Tibial nerve (tissue), 4 donors: ENCODE data around the gene ZC3H10. TPM values are rescaled to one million over a fixed set of nuclear protein-coding genes. Genes with fewer than 3 reads are reported as not detected.

Experiments used
- DNase-seq, 2 donors: peaks; one replicate each; pipeline ENCODE4 v3.0.0-alpha.2; 2019; ENCODE audit warnings: low spot score in 2 of 2
- H3K27ac ChIP-seq, 4 donors: fragments of 200-600 bp; sonication (generic) in 3 of 4; one replicate each; pipeline ENCODE4 v1.5.1; 2017 to 2019; ENCODE audit warnings: mild to moderate bottlenecking in 1 of 4
- H3K27me3 ChIP-seq, 2 donors: fragments of 200-600 bp; sonication (generic) in 1 of 2; one replicate each; pipeline versions ENCODE4 v1.5.1 to v1.6.0; 2017 to 2019
- H3K36me3 ChIP-seq, 3 donors: fragments of 200-600 bp; sonication (generic); one replicate each; pipeline ENCODE4 v1.5.1; 2018 to 2019
- H3K4me1 ChIP-seq, 4 donors: fragments of 200-600 bp; sonication (generic) in 3 of 4; one replicate each; pipeline ENCODE4 v1.5.1; 2017 to 2019
- H3K4me3 ChIP-seq, 4 donors: fragments of 200-600 bp; sonication (generic) in 3 of 4; one replicate each; pipeline ENCODE4 v1.5.1; 2017 to 2019; ENCODE audit warnings: mild to moderate bottlenecking in 1 of 4, moderate library complexity in 1 of 4
- H3K9me3 ChIP-seq, 4 donors: fragments of 200-600 bp; sonication (generic) in 3 of 4; one replicate each; pipeline ENCODE4 v1.5.1; 2017 to 2019
- EP300 ChIP-seq, 2 donors: sonication (generic); formaldehyde crosslinking; IDR thresholded peaks; one replicate each; pipeline ENCODE4 v1.6.1; 2017; ENCODE audit warnings: antibody characterized with exemption in 2 of 2, mild to moderate bottlenecking in 1 of 2
- POLR2A ChIP-seq, 2 donors: fragments of 450-650 bp; IDR thresholded peaks; one replicate each; pipeline ENCODE4 v1.6.1; 2017; ENCODE audit warnings: antibody characterized with exemption in 2 of 2, mild to moderate bottlenecking in 2 of 2, moderate library complexity in 2 of 2
- WGBS, 2 donors: methylation state at CpG; one replicate each; pipeline ENCODE4 v1.1.5; 2018; 5-methylcytosine and 5-hydroxymethylcytosine counted together
- total RNA-seq, 4 donors: library from RNA; depleted of rRNA; stranded (reverse); fragments of >200 nt; gene quantifications; one replicate each; pipeline ENCODE4 v1.1.0, GENCODE V29; 2016
- TF ChIP-seq, protein P1 (sequence below), 5 experiments: fragments of 200-600 bp in 3 of 5; fragments of 450-650 bp in 2 of 5; sonication (generic) in 3 of 5; IDR thresholded peaks; one replicate each; pipeline ENCODE4 v1.5.1; 2016 to 2019; ENCODE audit warnings: antibody characterized with exemption in 5 of 5, mild to moderate bottlenecking in 3 of 5, moderate library complexity in 2 of 5

ZC3H10 gene
- total RNA-seq, 4 donors from 2014 or later, result 2.9 to 5.1 (median 4.8) TPM

DNA sequence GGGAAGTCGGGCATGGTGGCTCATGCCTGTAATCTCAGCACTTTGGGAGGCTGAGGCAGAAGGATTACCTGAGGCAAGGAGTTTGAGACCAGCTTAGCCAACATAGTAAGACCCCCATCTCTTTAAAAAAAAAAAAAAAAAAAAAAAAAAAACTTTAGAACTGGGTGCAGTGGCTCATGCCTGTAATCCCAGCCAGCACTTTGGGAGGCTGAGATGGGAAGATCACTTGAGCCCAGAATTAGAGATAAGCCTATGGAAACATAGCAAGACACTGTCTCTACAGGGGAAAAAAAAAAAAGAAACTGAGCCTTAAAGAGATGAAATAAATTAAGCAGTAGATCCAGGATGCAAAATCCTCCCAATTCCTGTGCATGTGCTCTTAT is 15.4 kb upstream of the ZC3H10 start:
- 65 to 71% methylated on average over 1 of the region's 1 CpG for WGBS, 2 donors
- no peaks in the 10 kb centered on the region for H3K9me3 ChIP-seq
- H3K36me3 ChIP-seq, result peaks cover 0 to 50% (median 2%) of the 10 kb centered on the region in 3 donors
- no peaks in the 10 kb centered on the region for H3K27me3 ChIP-seq
- H3K27ac ChIP-seq, result no peak overlapping the region
- no peak overlapping the region for H3K4me3 ChIP-seq
- no peak for DNase-seq
- TF ChIP-seq EP300 (IDR thresholded peaks at IDR 0.05), result no peak
- peaks cover 0 to 34% (median 19%) of the 10 kb centered on the region in 4 donors for H3K4me1 ChIP-seq

DNA sequence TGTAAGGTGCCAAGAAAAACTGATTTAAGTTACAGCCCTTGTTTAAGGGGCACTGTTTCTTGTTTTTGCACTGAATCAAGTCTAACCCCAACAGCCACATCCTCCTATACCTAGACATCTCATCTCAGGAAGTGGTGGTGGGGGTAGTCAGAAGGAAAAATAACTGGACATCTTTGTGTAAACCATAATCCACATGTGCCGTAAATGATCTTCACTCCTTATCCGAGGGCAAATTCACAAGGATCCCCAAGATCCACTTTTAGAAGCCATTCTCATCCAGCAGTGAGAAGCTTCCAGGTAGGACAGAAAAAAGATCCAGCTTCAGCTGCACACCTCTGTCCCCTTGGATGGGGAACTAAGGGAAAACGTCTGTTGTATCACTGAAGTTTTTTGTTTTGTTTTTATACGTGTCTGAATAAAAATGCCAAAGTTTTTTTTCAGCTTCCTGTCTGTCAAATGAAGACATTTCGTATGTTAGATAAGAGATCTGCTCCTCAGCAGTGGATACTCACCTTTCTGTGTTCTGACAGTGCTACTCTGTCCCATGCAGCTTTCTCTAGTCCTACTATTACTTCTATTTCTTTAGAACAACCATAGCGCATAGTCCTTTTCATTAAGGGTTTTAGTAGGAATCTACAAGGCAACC is 14.9 kb upstream of the ZC3H10 start:
- peaks cover 0 to 51% (median 7%) of the 10 kb centered on the region in 3 donors for H3K36me3 ChIP-seq
- TF ChIP-seq, protein P1, sequence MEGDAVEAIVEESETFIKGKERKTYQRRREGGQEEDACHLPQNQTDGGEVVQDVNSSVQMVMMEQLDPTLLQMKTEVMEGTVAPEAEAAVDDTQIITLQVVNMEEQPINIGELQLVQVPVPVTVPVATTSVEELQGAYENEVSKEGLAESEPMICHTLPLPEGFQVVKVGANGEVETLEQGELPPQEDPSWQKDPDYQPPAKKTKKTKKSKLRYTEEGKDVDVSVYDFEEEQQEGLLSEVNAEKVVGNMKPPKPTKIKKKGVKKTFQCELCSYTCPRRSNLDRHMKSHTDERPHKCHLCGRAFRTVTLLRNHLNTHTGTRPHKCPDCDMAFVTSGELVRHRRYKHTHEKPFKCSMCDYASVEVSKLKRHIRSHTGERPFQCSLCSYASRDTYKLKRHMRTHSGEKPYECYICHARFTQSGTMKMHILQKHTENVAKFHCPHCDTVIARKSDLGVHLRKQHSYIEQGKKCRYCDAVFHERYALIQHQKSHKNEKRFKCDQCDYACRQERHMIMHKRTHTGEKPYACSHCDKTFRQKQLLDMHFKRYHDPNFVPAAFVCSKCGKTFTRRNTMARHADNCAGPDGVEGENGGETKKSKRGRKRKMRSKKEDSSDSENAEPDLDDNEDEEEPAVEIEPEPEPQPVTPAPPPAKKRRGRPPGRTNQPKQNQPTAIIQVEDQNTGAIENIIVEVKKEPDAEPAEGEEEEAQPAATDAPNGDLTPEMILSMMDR (IDR thresholded peaks at IDR 0.05), result no peak
- TF ChIP-seq EP300 (IDR thresholded peaks at IDR 0.05) (no peak), POLR2A (IDR thresholded peaks at IDR 0.05) (no peak)
- no peaks in the 10 kb centered on the region for H3K27me3 ChIP-seq
- H3K27ac ChIP-seq, result peak overlapping the region; percentile 50 to 95 (median 86)
- 45 to 46% methylated on average over 6 of the region's 6 CpGs for WGBS, 2 donors
- peak overlapping the region in 3 of 4 donors; percentile 53 to 96 (median 62) for H3K4me3 ChIP-seq
- peaks cover 0 to 34% (median 19%) of the 10 kb centered on the region in 4 donors for H3K4me1 ChIP-seq
- no peaks in the 10 kb centered on the region for H3K9me3 ChIP-seq
- DNase-seq, result no peak

- DNase-seq, result no peak
- Histone ChIP-seq H3K4me1 (peaks cover 0 to 34% (median 19%) of the 10 kb centered on the region in 4 donors), H3K27ac (peak overlapping the region; percentile 50 to 95 (median 86)), H3K27me3 (no peaks in the 10 kb centered on the region), H3K9me3 (no peaks in the 10 kb centered on the region), H3K36me3 (peaks cover 0 to 51% (median 12%) of the 10 kb centered on the region in 3 donors), H3K4me3 (peak overlapping the region; percentile 53 to 96 (median 65))
- TF ChIP-seq POLR2A (IDR thresholded peaks at IDR 0.05) (no peak), EP300 (IDR thresholded peaks at IDR 0.05) (no peak)
- TF ChIP-seq, protein P1 (IDR thresholded peaks at IDR 0.05), result no peak
- 1 to 2% methylated on average over 8 of the region's 8 CpGs for WGBS, 2 donors
These were observed 14.3 kb upstream of the ZC3H10 start for GRCh38 chr12:56103823-56104108.

DNA sequence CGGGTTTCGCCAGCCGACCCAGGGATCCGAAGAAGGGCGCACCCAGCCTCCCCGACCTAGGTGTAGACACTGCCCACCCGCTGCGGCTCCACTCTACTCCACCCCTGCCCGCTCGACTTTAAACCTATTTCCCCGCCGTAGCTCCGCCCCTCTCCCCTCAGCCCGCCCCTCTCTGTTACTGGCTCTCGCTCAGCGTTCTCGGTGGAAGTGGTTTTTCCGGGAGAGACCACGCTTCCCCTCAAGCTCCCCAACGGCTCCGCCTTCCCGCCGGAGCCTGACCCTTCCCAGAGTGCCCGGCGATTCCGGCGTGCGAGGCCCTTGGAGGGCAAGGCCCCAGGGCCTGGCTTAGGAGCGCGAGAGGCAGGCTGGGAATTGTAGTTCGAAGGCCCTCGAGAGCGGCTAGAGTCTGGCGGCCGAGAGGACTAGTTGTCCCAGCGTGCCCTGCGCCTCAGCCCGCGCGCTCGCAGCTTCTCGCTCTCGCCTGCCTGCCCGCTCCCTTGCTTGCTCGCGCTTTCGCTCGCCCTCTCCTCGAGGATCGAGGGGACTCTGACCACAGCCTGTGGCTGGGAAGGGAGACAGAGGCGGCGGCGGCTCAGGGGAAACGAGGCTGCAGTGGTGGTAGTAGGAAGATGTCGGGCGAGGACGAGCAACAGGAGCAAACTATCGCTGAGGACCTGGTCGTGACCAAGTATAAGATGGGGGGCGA is 13.8 kb upstream of the ZC3H10 start, which contains the start of gene PA2G4:
Gene PA2G4, plus strand, starts transcription at position 451 of the 706 bp plus-strand sequence. Its CDS starts 179 bp downstream, at position 630.
- WGBS, 2 donors, result 0% methylated on average over 49 to 55 of the region's 60 CpGs
- TF ChIP-seq EP300 (IDR thresholded peaks at IDR 0.05) (peak; percentile 89 to 95), POLR2A (IDR thresholded peaks at IDR 0.05) (peak; percentile 35 to 84)
- TF ChIP-seq, protein P1 (IDR thresholded peaks at IDR 0.05), result peak in 2 of 5 experiments; percentile 21 to 38
- H3K36me3 ChIP-seq, result peaks cover 0 to 51% (median 17%) of the 10 kb centered on the region in 3 donors
- H3K4me1 ChIP-seq, result peaks cover 0 to 34% (median 19%) of the 10 kb centered on the region in 4 donors
- peak within 1 kb of the TSS; percentile 50 to 95 (median 86) for H3K27ac ChIP-seq
- peak; percentile 89 to 93 for DNase-seq
- H3K4me3 ChIP-seq, result peak within 1 kb of the TSS; percentile 53 to 96 (median 65)
- H3K27me3 ChIP-seq, result no peaks in the 10 kb centered on the region
- no peaks in the 10 kb centered on the region for H3K9me3 ChIP-seq

DNA sequence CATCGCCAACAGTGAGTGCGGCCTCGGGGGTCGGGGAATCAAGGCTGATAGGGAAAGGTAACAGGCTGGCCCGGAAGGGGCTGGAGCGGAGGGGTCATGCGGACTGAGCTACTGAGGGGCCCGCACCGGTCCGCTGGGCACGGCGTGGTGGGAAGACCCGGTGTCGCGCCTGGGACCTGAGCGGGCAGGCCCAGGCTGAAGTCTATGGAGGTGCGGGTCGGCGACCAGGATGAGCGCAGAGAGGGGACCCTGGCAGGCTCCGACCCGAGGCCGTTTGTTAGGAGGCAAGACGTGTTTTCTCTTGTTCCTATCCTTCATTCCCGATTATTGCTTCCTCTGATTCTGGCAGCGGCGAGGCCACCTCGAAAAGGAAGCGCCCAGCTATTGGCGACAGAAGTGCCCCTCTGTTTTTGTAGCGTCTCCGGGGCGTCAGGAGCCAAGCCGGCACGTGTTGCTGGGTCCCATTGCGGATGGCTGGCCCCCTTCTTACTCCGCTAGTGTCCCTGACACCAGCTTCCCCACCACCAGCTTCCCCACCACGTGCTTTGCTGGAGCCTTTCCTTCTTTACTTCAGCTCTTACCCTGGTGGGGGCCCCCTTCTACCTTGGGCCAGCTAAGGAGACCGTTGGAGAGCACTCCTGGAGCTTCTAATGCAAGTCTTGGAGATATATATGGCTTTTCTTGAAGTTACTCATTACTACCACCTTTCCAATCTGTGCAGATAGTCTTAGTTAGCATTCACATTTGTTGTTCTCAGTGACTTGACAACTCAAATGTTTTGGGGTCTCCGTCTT is 13.1 kb upstream of the ZC3H10 start:
- Histone ChIP-seq H3K4me1 (peaks cover 0 to 34% (median 19%) of the 10 kb centered on the region in 4 donors), H3K4me3 (peak overlapping the region; percentile 53 to 96 (median 59)), H3K36me3 (peaks cover 4 to 51% (median 24%) of the 10 kb centered on the region in 3 donors), H3K27ac (peak overlapping the region in 3 of 4 donors; percentile 85 to 95 (median 87)), H3K27me3 (no peaks in the 10 kb centered on the region), H3K9me3 (no peaks in the 10 kb centered on the region)
- WGBS, 2 donors, result 0 to 1% methylated on average over 39 of the region's 40 CpGs
- no peak for DNase-seq
- TF ChIP-seq EP300 (IDR thresholded peaks at IDR 0.05), result no peak
- no peak for TF ChIP-seq POLR2A (IDR thresholded peaks at IDR 0.05)
- TF ChIP-seq, protein P1 (IDR thresholded peaks at IDR 0.05), result no peak
